Measurements from ENCODE around the gene SLC12A2. TPM values are rescaled to one million over a fixed set of nuclear protein-coding genes. Genes with fewer than 3 reads are reported as not detected.

Gene SLC12A2
- total and polyA plus RNA-seq, 8 donors, result 2.1 to 67.4 (median 10.1) TPM

DNA sequence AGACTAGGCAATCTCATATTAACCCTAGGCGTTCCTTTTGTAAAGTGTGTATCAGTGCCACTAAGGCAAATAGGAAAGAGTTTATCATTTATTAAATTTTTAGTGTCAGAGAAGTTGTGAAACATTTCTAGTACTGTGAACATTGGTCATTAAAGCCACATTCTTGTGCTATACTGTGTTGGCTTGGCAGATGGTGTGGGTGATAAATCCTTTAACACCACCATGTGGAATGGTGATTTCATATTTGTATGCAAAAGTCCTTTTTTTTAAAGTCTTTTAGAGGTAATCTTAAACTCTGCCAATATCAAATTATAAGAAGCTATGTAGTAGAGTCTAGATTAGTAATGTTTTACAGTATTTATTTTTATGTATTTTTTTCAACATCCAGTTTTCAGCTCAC is 18.1 kb downstream of the SLC12A2 start:
- WGBS, 2 donors, result 89 to 95% methylated on average over 1 of the region's 1 CpG

DNA sequence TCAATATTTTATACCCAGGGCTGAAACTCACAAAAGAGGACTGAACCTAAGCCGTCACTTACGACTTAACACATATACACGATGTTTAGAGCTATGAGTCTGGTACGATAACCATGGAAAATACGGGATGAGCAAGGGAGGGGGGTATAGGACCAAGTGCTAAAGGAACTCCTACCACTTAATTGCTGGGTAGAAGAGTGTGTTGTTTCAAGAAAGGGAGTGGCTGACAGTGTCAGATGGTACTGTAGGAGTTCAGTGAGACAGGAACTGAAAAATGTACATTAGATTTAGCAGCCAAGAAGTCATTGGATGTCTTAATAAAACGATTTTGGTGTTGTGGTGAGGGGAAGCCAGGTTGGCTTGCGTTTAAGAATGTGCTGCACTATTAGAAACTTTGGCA is 21.6 kb downstream of the SLC12A2 start:
- H3K27me3 ChIP-seq, result no peaks in the 10 kb centered on the region
- WGBS, 2 donors, result 81 to 84% methylated on average over 7 of the region's 7 CpGs
- H3K27ac ChIP-seq, result no peak overlapping the region
- DNase-seq (no peak), FAIRE-seq (no peak), ATAC-seq (no peak)
- no peak overlapping the region for H3K4me3 ChIP-seq
- no peaks in the 10 kb centered on the region for H3K4me1 ChIP-seq
- H3K36me3 ChIP-seq, result no peaks in the 10 kb centered on the region
- intact Hi-C loops (cut with DNase I), result no loop called here
- no peaks in the 10 kb centered on the region for H3K9me3 ChIP-seq
- TF ChIP-seq CTCF (IDR thresholded peaks at IDR 0.05), result no peak

More for the DNA sequence above, 18.1 kb downstream of the SLC12A2 start:
- H3K36me3 ChIP-seq, result no peaks in the 10 kb centered on the region
- no peaks in the 10 kb centered on the region for H3K4me1 ChIP-seq
- H3K27me3 ChIP-seq, result no peaks in the 10 kb centered on the region
- DNase-seq (no peak), FAIRE-seq (no peak), ATAC-seq (no peak)
- intact Hi-C loops (cut with DNase I), result no loop called here
- TF ChIP-seq CTCF (IDR thresholded peaks at IDR 0.05), result no peak
- H3K4me3 ChIP-seq, result no peak overlapping the region
- peaks cover 0 to 11% (median 0%) of the 10 kb centered on the region in 4 donors for H3K9me3 ChIP-seq
- no peak overlapping the region for H3K27ac ChIP-seq

DNA sequence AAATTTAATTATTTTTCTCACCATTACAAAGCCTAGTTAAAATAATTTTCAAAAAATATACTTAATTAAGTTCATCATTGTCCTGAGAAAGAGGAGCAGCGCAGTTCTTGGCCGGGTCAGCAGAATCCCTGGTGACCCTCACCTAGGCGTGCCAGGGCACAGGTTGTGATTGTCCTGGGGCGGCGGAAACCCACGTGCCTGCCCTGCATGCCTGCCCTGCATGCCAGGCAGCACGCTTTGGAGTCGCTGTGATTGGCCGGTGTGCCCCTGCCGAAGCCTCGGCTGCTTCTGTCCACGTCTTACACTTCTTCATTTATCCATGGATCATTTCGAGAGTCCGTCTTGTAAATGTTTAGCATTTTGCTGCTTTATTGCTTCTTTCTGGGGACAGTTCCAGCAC is 25.6 kb downstream of the SLC12A2 start:
- no peak overlapping the region for H3K4me3 ChIP-seq
- 97% methylated on average over 14 of the region's 14 CpGs for WGBS, 2 donors
- intact Hi-C loops (cut with DNase I), result no loop called here
- H3K27me3 ChIP-seq, result no peaks in the 10 kb centered on the region
- H3K4me1 ChIP-seq, result no peaks in the 10 kb centered on the region
- H3K9me3 ChIP-seq, result no peaks in the 10 kb centered on the region
- no peak for TF ChIP-seq CTCF (IDR thresholded peaks at IDR 0.05)
- no peaks in the 10 kb centered on the region for H3K36me3 ChIP-seq
- no peak overlapping the region for H3K27ac ChIP-seq
- peak in 2 of 6 donors; percentile 19 to 41 for DNase-seq
- FAIRE-seq, result no peak
- no peak for ATAC-seq

- no peak overlapping the region for H3K4me3 ChIP-seq
- intact Hi-C loops (cut with DNase I), result no loop called here
- H3K27ac ChIP-seq, result no peak overlapping the region
- TF ChIP-seq CTCF (IDR thresholded peaks at IDR 0.05), result no peak
- H3K9me3 ChIP-seq, result no peaks in the 10 kb centered on the region
- no peaks in the 10 kb centered on the region for H3K4me1 ChIP-seq
- no peak for ATAC-seq
- no peak for FAIRE-seq
- no peak for DNase-seq
- 92% methylated on average over 1 of the region's 1 CpG for WGBS, 2 donors
- no peaks in the 10 kb centered on the region for H3K27me3 ChIP-seq
- H3K36me3 ChIP-seq, result peaks cover 0 to 3% (median 0%) of the 10 kb centered on the region in 3 donors
These were observed 26.2 kb downstream of the SLC12A2 start for GRCh38 chr5:128109766-128110165.

GRCh38 chr5:128111818-128112448 is 28.4 kb downstream of the SLC12A2 start:
- Histone ChIP-seq H3K36me3 (peaks cover 0 to 13% (median 0%) of the 10 kb centered on the region in 3 donors), H3K4me1 (no peaks in the 10 kb centered on the region), H3K27ac (no peak overlapping the region), H3K4me3 (no peak overlapping the region), H3K27me3 (no peaks in the 10 kb centered on the region), H3K9me3 (no peaks in the 10 kb centered on the region)
- WGBS, 2 donors, result 70 to 83% methylated on average over 2 of the region's 2 CpGs
- no peak for TF ChIP-seq CTCF (IDR thresholded peaks at IDR 0.05)
- ATAC-seq (no peak), DNase-seq (no peak), FAIRE-seq (no peak)
- intact Hi-C loops (cut with DNase I), result no loop called here

Measured in pancreas (tissue), 10 donors.